K562 (cell line): ENCODE results near the gene IGFALS. TPM values are rescaled to one million over a fixed set of nuclear protein-coding genes. Genes with fewer than 3 reads are reported as not detected.

Experiments
- CEBPG ChIP-seq, 3 experiments: fragments of 200-800 bp in 1 of 3; sonication (Bioruptor generic) in 1 of 3; sonication (generic) in 1 of 3; formaldehyde crosslinking in 1 of 3; IDR thresholded peaks in 2 of 3; conservative IDR thresholded peaks in 1 of 3; 2 replicates each; pipeline versions ENCODE4 v1.6.1 to v1.8.0; 2016 to 2022; ENCODE audit warnings: missing compliant biosample characterization in 2 of 3, missing genetic modification characterization in 2 of 3, mild to moderate bottlenecking in 1 of 3, missing genetic modification reagents in 1 of 3
- ELF4 ChIP-seq: fragments of 450-650 bp; formaldehyde crosslinking; IDR thresholded peaks from 2 replicates; pipeline ENCODE4 v1.4.0; 2022; ENCODE audit warnings: missing genetic modification characterization
- EP400 ChIP-seq: fragments of 450-650 bp; IDR thresholded peaks from 2 replicates; pipeline ENCODE4 v1.6.1; 2017; ENCODE audit warnings: antibody characterized with exemption, mild to moderate bottlenecking, moderate library complexity
- GTF2F1 ChIP-seq: IDR thresholded peaks from 2 replicates; pipeline ENCODE4 v1.6.1; 2011; ENCODE audit warnings: low read depth, low read length, improper control_type of control experiment
- HDAC3 ChIP-seq: fragments of 450-650 bp; IDR thresholded peaks from 2 replicates; pipeline ENCODE4 v1.6.1; 2018; ENCODE audit warnings: borderline replicate concordance, mild to moderate bottlenecking, moderate library complexity; ENCODE audit not compliant: partially characterized antibody
- JUND ChIP-seq, 2 experiments: IDR thresholded peaks; 2 replicates in 1 of 2; 3 replicates in 1 of 2; pipeline ENCODE4 v1.6.1; 2011; ENCODE audit warnings: borderline replicate concordance in 2 of 2, low read depth in 2 of 2, low read length in 2 of 2, improper control_type of control experiment in 1 of 2, missing biosample characterization in 1 of 2, missing genetic modification characterization in 1 of 2, missing genetic modification reagents in 1 of 2
- NR3C1 ChIP-seq: sonication (generic); formaldehyde crosslinking; IDR thresholded peaks from 2 replicates; pipeline ENCODE4 v1.8.1; 2022; ENCODE audit warnings: missing genetic modification reagents
- TARDBP ChIP-seq: fragments of 450-650 bp; IDR thresholded peaks from 2 replicates; pipeline ENCODE4 v1.6.1; 2016
- ZBTB49 ChIP-seq: sonication (generic); formaldehyde crosslinking; IDR thresholded peaks from 2 replicates; pipeline ENCODE4 v1.8.0; 2022; ENCODE audit warnings: missing genetic modification reagents, mild to moderate bottlenecking, borderline replicate concordance
- ZMIZ1 ChIP-seq, 2 experiments: fragments of 150-350 bp in 1 of 2; IDR thresholded peaks; 2 replicates each; pipeline ENCODE4 v1.6.1; 2012 to 2016; ENCODE audit warnings: low read depth in 2 of 2, low read length in 2 of 2, mild to moderate bottlenecking in 1 of 2, moderate library complexity in 1 of 2
- ZNF134 ChIP-seq: fragments of 250-450 bp; sonication (Bioruptor Pico); conservative IDR thresholded peaks from 2 replicates; pipeline ENCODE4 v1.4.0; 2020
- ZNF253 ChIP-seq: fragments of 250-450 bp; sonication (Bioruptor Pico); conservative IDR thresholded peaks from 2 replicates; pipeline ENCODE4 v1.6.1; 2021; ENCODE audit warnings: mild to moderate bottlenecking
- ZNF644 ChIP-seq: fragments of 200-800 bp; sonication (Bioruptor generic); IDR thresholded peaks from 2 replicates; pipeline ENCODE4 v1.6.1; 2016; ENCODE audit warnings: low read depth, missing genetic modification characterization, missing compliant biosample characterization
- ZNF77 ChIP-seq: fragments of 250-450 bp; sonication (Bioruptor Pico); IDR thresholded peaks from 2 replicates; pipeline ENCODE4 v1.5.0; 2020
- polyA plus RNA-seq, 8 experiments: library from polyadenylated mRNA; depleted of rRNA in 4 of 8; stranded (reverse) in 5 of 8; unstranded in 3 of 8; fragments of >200 nt; fragmentation: Nextera tagmentation in 2 of 8; fragmentation: Illumina TruSeq in 1 of 8; extraction: Ambion mirVana in 2 of 8; extraction: Trizol in 1 of 8; gene quantifications; 2 replicates each; pipeline versions ENCODE4 v1.2.1 to v1.2.3, GENCODE V29; 2011 to 2014; ENCODE audit warnings: inconsistent platforms in 1 of 8, missing spikeins in 1 of 8
- total RNA-seq, 7 experiments: library from RNA; depleted of rRNA in 6 of 7; stranded (reverse); fragments of >200 nt in 6 of 7; fragmentation: Illumina TruSeq in 2 of 7; extraction: Trizol in 2 of 7; gene quantifications; 2 replicates each; pipeline versions ENCODE4 v1.2.1 to v1.2.3, GENCODE V29; 2011 to 2021; ENCODE audit warnings: low replicate concordance in 1 of 7
- TF ChIP-seq, protein P1 (sequence below): sonication (generic); formaldehyde crosslinking; IDR thresholded peaks from 2 replicates; pipeline ENCODE4 v1.8.0; 2022; ENCODE audit warnings: mild to moderate bottlenecking, missing genetic modification reagents
- TF ChIP-seq, protein P2 (sequence below): fragments of 450-650 bp; IDR thresholded peaks from 2 replicates; pipeline ENCODE4 v1.6.1; 2016

The IGFALS gene
- total and polyA plus RNA-seq, 9 of the 15 experiments (the other 6 are each of a cell fraction or from before 2014, with no cell fraction given) = not detected

- TF ChIP-seq, protein P1, sequence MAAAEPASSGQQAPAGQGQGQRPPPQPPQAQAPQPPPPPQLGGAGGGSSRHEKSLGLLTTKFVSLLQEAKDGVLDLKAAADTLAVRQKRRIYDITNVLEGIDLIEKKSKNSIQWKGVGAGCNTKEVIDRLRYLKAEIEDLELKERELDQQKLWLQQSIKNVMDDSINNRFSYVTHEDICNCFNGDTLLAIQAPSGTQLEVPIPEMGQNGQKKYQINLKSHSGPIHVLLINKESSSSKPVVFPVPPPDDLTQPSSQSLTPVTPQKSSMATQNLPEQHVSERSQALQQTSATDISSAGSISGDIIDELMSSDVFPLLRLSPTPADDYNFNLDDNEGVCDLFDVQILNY (CRISPR knock-in tag) = peak; percentile 61; the same call in 1 of the 2 replicates
- TF ChIP-seq, protein P2, sequence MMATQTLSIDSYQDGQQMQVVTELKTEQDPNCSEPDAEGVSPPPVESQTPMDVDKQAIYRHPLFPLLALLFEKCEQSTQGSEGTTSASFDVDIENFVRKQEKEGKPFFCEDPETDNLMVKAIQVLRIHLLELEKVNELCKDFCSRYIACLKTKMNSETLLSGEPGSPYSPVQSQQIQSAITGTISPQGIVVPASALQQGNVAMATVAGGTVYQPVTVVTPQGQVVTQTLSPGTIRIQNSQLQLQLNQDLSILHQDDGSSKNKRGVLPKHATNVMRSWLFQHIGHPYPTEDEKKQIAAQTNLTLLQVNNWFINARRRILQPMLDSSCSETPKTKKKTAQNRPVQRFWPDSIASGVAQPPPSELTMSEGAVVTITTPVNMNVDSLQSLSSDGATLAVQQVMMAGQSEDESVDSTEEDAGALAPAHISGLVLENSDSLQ = peak; percentile 72
- TF ChIP-seq ZNF77 (CRISPR knock-in tag) (no peak), GTF2F1 (no peak), CEBPG (CRISPR knock-in tag; IDR thresholded peaks at IDR 0.05) (no peak), CEBPG (tag; conservative IDR thresholded peaks at IDR 0.05 in 1 of 2, IDR thresholded peaks at IDR 0.05 in 1 of 2) (no peak), ZMIZ1 (IDR thresholded peaks at IDR 0.05; ENCODE audit: low read depth in 2 of 2, low read length in 2 of 2) (no peak; a peak in 1 of 4 replicates), ZNF644 (tag) (no peak), JUND (IDR thresholded peaks at IDR 0.05; ENCODE audit: borderline replicate concordance, low read depth, low read length) (peak; percentile 61), JUND (tag; IDR thresholded peaks at IDR 0.05; ENCODE audit: borderline replicate concordance, low read depth, low read length) (peak; percentile 15; the same call in 1 of the 3 replicates), TARDBP (no peak), ELF4 (CRISPR knock-in tag) (no peak), ZNF253 (CRISPR knock-in tag) (no peak), HDAC3 (no peak), EP400 (peak; percentile 93), NR3C1 (no peak; the same call in none of the 2 replicates), ZNF134 (no peak), ZBTB49 (CRISPR knock-in tag) (no peak)
These were observed 20.4 kb downstream of the IGFALS start, which contains the start of gene MRPS34 (continued) for GRCh38 chr16:1772908-1773702.
